Astrocyte (in vitro differentiated cells and primary cell): ENCODE data around the gene AMER2. TPM values are rescaled to one million over a fixed set of nuclear protein-coding genes. Genes with fewer than 3 reads are reported as not detected.
A peak's percentile ranks its signal among the peaks of the same experiment; 100 is the strongest.

ENCODE experiments used
- DNase-seq: peaks from one replicate; pipeline ENCODE4 v3.0.0-alpha.2; 2010; ENCODE audit warnings: low read depth
- FAIRE-seq: peaks from 2 replicates; lab custom pipeline; 2011; peaks lifted over from hg19 to GRCh38; lab: Jason Lieb, UNC
- H2AFZ ChIP-seq: 2 replicates; pipeline ENCODE4 v1.6.0; 2012; ENCODE audit warnings: low read depth, low read length, inconsistent platforms
- H3K27ac ChIP-seq: 2 replicates; pipeline ENCODE4 v1.5.1; 2011; ENCODE audit warnings: low read depth, low read length, inconsistent platforms
- H3K27me3 ChIP-seq: 2 replicates; pipeline ENCODE4 v1.6.0; 2011; ENCODE audit warnings: low read length, inconsistent platforms; ENCODE audit not compliant: insufficient read depth
- H3K36me3 ChIP-seq: 2 replicates; pipeline ENCODE4 v1.5.1; 2011; ENCODE audit warnings: low read length, inconsistent platforms; ENCODE audit not compliant: insufficient read depth
- H3K4me1 ChIP-seq: 2 replicates; pipeline ENCODE4 v1.5.1; 2011; ENCODE audit warnings: low read length, inconsistent platforms; ENCODE audit not compliant: insufficient read depth
- H3K4me2 ChIP-seq: 2 replicates; pipeline ENCODE4 v1.6.0; 2012; ENCODE audit warnings: low read length, inconsistent platforms
- H3K4me3 ChIP-seq: 2 replicates; pipeline ENCODE4 v1.5.1; 2011; ENCODE audit warnings: low read depth, mild to moderate bottlenecking, low read length, inconsistent platforms; ENCODE audit not compliant: insufficient read depth
- H3K79me2 ChIP-seq: 2 replicates; pipeline ENCODE4 v1.6.0; 2012; ENCODE audit warnings: mild to moderate bottlenecking, low read length, inconsistent platforms; ENCODE audit not compliant: insufficient read depth
- H3K9ac ChIP-seq: 2 replicates; pipeline ENCODE4 v1.6.0; 2012; ENCODE audit warnings: mild to moderate bottlenecking, low read length, inconsistent platforms
- H3K9me3 ChIP-seq: 2 replicates; pipeline ENCODE4 v1.5.1; 2012; ENCODE audit warnings: low read depth, mild to moderate bottlenecking, low read length, inconsistent platforms; ENCODE audit not compliant: insufficient read depth
- H4K20me1 ChIP-seq: 2 replicates; pipeline ENCODE4 v1.6.0; 2012; ENCODE audit warnings: low read length, inconsistent platforms; ENCODE audit not compliant: insufficient read depth
- H3K27ac Mint-ChIP-seq: one replicate; pipeline ENCODE4 v1.8.0; 2021; ENCODE audit warnings: mild to moderate bottlenecking, mixed read lengths; ENCODE audit not compliant: unreplicated experiment
- H3K27me3 Mint-ChIP-seq: one replicate; pipeline ENCODE4 v1.8.0; 2021; ENCODE audit warnings: low read depth, mixed read lengths; ENCODE audit not compliant: unreplicated experiment
- H3K36me3 Mint-ChIP-seq: one replicate; pipeline ENCODE4 v1.8.0; 2021; ENCODE audit warnings: low read depth, mixed read lengths; ENCODE audit not compliant: unreplicated experiment
- H3K4me1 Mint-ChIP-seq: one replicate; pipeline ENCODE4 v1.8.0; 2021; ENCODE audit warnings: low read depth, mixed read lengths; ENCODE audit not compliant: unreplicated experiment
- H3K4me3 Mint-ChIP-seq: one replicate; pipeline ENCODE4 v1.8.0; 2021; ENCODE audit warnings: mild to moderate bottlenecking, moderate library complexity, mixed read lengths; ENCODE audit not compliant: unreplicated experiment
- H3K9me3 Mint-ChIP-seq: one replicate; pipeline ENCODE4 v1.8.0; 2021; ENCODE audit warnings: mild to moderate bottlenecking, mixed read lengths; ENCODE audit not compliant: unreplicated experiment
- EZH2 ChIP-seq: IDR thresholded peaks from 2 replicates; pipeline ENCODE4 v1.6.1; 2012; ENCODE audit warnings: mild to moderate bottlenecking, low read length, inconsistent platforms; ENCODE audit not compliant: insufficient read depth
- total RNA-seq: library from RNA; stranded (reverse); gene quantifications from 2 replicates; pipeline ENCODE4 v1.2.1, GENCODE V29; 2021
- TF ChIP-seq, protein P1 (sequence below): IDR thresholded peaks from 2 replicates; pipeline ENCODE4 v1.5.1; 2011; ENCODE audit warnings: low read depth, mild to moderate bottlenecking, inconsistent platforms, low read length, moderate library complexity; ENCODE audit not compliant: insufficient read depth

The AMER2 gene
- total RNA-seq, 1 donor from 2014 or later = 0.02 TPM

DNA sequence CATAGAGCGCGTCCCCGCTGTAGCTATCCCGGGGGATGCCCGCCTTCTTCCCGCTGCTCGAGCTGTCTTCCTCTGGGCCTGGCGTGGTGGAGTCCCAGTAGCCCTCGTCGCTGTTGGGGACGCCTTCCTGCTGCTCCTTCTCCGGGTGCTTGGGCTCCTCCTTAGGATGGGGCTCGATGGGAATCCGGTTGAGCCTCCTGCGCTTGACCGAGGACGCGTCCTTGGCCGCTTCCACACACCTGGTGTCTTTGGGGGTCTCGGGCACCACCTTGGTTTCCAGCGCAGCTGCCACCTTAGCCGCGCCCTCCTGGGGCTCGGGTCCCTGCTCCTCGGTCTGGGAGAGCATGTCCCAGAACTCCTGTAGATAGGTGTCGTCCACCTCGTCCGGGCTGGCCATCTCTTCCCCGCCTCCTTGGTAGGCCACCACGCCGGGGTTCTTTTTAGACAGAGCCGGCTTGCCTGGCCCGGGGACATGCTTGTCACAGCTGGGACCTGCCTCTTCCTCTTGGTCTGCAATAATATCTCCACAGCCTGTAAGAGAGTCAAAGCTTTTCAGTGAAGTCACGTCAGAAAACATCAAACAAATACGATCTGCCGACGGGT is 2.0 kb downstream of the AMER2 start:
- Histone ChIP-seq H2AFZ (peak overlapping the region; percentile 52), H3K4me2 (peak overlapping the region; percentile 84), H3K79me2 (no peaks in the 10 kb centered on the region), H3K27me3 (peaks cover 50% of the 10 kb centered on the region), H3K27ac (no peak overlapping the region), H3K9me3 (no peaks in the 10 kb centered on the region), H3K36me3 (no peaks in the 10 kb centered on the region), H3K4me1 (peaks cover 10% of the 10 kb centered on the region), H3K4me3 (no peak overlapping the region), H3K9ac (no peak overlapping the region), H4K20me1 (no peaks in the 10 kb centered on the region)
- FAIRE-seq = no peak
- no peak for DNase-seq
- TF ChIP-seq, protein P1, sequence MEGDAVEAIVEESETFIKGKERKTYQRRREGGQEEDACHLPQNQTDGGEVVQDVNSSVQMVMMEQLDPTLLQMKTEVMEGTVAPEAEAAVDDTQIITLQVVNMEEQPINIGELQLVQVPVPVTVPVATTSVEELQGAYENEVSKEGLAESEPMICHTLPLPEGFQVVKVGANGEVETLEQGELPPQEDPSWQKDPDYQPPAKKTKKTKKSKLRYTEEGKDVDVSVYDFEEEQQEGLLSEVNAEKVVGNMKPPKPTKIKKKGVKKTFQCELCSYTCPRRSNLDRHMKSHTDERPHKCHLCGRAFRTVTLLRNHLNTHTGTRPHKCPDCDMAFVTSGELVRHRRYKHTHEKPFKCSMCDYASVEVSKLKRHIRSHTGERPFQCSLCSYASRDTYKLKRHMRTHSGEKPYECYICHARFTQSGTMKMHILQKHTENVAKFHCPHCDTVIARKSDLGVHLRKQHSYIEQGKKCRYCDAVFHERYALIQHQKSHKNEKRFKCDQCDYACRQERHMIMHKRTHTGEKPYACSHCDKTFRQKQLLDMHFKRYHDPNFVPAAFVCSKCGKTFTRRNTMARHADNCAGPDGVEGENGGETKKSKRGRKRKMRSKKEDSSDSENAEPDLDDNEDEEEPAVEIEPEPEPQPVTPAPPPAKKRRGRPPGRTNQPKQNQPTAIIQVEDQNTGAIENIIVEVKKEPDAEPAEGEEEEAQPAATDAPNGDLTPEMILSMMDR = no peak
- TF ChIP-seq EZH2 = peak; percentile 7
- Mint-ChIP-seq H3K9me3 (peaks cover 8% of the 10 kb centered on the region), H3K27me3 (peaks cover 49% of the 10 kb centered on the region), H3K36me3 (no peaks in the 10 kb centered on the region), H3K4me3 (peak overlapping the region; percentile 60), H3K27ac (no peak overlapping the region), H3K4me1 (peaks cover 2% of the 10 kb centered on the region)

DNA sequence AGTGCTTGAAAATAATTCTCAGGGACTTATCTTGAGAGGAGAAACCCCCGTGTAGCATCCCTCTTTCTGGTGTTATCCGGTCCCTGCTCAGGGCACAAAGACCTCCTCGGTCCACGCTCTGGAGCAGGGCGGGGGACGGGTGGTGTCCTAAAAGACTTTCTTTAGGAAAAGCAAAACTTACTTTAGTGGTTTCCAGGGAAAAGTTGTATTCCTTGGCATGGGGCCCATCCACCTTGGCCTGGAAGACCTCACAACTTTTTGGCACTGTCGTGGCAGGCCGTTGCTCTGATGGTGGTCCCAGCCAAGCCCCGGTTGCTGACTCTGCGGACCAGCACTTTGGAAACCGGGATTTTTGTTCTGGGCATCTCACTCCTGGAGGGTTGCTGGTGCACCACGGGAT is 2.7 kb downstream of the AMER2 start:
- Histone ChIP-seq H3K9ac (no peak overlapping the region), H3K4me1 (peaks cover 10% of the 10 kb centered on the region), H3K36me3 (no peaks in the 10 kb centered on the region), H3K27ac (no peak overlapping the region), H3K9me3 (no peaks in the 10 kb centered on the region), H3K27me3 (peaks cover 50% of the 10 kb centered on the region), H3K4me3 (no peak overlapping the region), H2AFZ (no peak overlapping the region), H3K4me2 (no peak overlapping the region), H3K79me2 (no peaks in the 10 kb centered on the region), H4K20me1 (no peaks in the 10 kb centered on the region)
- TF ChIP-seq, protein P1 = no peak
- no peaks in the 10 kb centered on the region for H3K36me3 Mint-ChIP-seq
- no peak for FAIRE-seq
- peaks cover 49% of the 10 kb centered on the region for H3K27me3 Mint-ChIP-seq
- no peak overlapping the region for H3K27ac Mint-ChIP-seq
- H3K9me3 Mint-ChIP-seq = peaks cover 6% of the 10 kb centered on the region
- H3K4me3 Mint-ChIP-seq = peak overlapping the region; percentile 54
- DNase-seq = no peak
- H3K4me1 Mint-ChIP-seq = peaks cover 2% of the 10 kb centered on the region

DNA sequence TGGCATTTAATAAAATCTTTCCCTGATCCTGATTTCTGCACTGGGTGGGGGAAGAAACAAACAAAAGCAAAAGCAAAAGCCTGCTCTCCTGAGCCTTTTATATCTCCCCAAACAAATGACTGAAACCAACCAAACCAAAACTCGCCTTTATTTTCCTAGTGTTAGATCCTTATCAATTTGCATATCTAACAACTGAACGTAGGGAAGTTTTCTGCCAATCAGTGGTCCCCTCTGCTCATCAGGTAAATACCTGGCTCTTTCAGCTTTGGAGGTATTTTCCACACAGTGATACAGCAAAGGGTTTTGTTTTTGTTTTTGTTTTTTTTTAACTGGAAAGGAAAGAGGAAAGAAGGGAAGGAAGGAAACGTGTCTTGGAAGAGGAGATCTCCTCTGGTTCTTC is 3.3 kb downstream of the AMER2 start:
- no peak overlapping the region for H3K27ac ChIP-seq
- H3K9me3 Mint-ChIP-seq = peaks cover 3% of the 10 kb centered on the region
- peaks cover 10% of the 10 kb centered on the region for H3K4me1 ChIP-seq
- H3K4me1 Mint-ChIP-seq = peaks cover 2% of the 10 kb centered on the region
- no peak for FAIRE-seq
- H3K27me3 ChIP-seq = peaks cover 44% of the 10 kb centered on the region
- no peaks in the 10 kb centered on the region for H3K79me2 ChIP-seq
- DNase-seq = no peak
- no peaks in the 10 kb centered on the region for H4K20me1 ChIP-seq
- H3K9me3 ChIP-seq = no peaks in the 10 kb centered on the region
- H3K9ac ChIP-seq = no peak overlapping the region
- peaks cover 43% of the 10 kb centered on the region for H3K27me3 Mint-ChIP-seq
- no peaks in the 10 kb centered on the region for H3K36me3 Mint-ChIP-seq
- H2AFZ ChIP-seq = no peak overlapping the region
- no peak overlapping the region for H3K4me3 Mint-ChIP-seq
- H3K4me2 ChIP-seq = no peak overlapping the region
- H3K27ac Mint-ChIP-seq = no peak overlapping the region
- no peak overlapping the region for H3K4me3 ChIP-seq
- no peak for TF ChIP-seq EZH2
- TF ChIP-seq, protein P1 = no peak
- H3K36me3 ChIP-seq = no peaks in the 10 kb centered on the region
